ENCODE data around the gene SPAG16.

The SPAG16 gene

GRCh38 chr2:214217599-214217998, 933.3 kb downstream of the SPAG16 start:
- Histone ChIP-seq H3K9me3 (ENCODE audit: control insufficient read depth, low read length) (no peaks in the 10 kb centered on the region), H3K27ac (ENCODE audit: low read depth, low read length, severe bottlenecking) (no peak overlapping the region), H3K4me3 (ENCODE audit: extremely low read depth, insufficient read depth, low read length, poor library complexity, severe bottlenecking) (no peak overlapping the region), H3K4me1 (ENCODE audit: control insufficient read depth, insufficient read depth, low read length, poor library complexity, severe bottlenecking) (no peaks in the 10 kb centered on the region), H3K36me3 (ENCODE audit: control insufficient read depth, insufficient read depth, low read length) (no peaks in the 10 kb centered on the region)
- 71% methylated on average over 1 of the region's 1 CpG; no CpG with 5 or more reads in 1 of the 2 experiments for WGBS, 2 experiments (ENCODE audit: insufficient coverage in 2 of 2)

- no peaks in the 10 kb centered on the region for H3K4me1 ChIP-seq (ENCODE audit: control insufficient read depth, insufficient read depth, low read length, poor library complexity, severe bottlenecking)
- no peaks in the 10 kb centered on the region for H3K36me3 ChIP-seq (ENCODE audit: control insufficient read depth, insufficient read depth, low read length)
- no peaks in the 10 kb centered on the region for H3K9me3 ChIP-seq (ENCODE audit: control insufficient read depth, low read length)
- H3K4me3 ChIP-seq (ENCODE audit: extremely low read depth, insufficient read depth, low read length, poor library complexity, severe bottlenecking) = no peak overlapping the region
- no peak overlapping the region for H3K27ac ChIP-seq (ENCODE audit: low read depth, low read length, severe bottlenecking)
- WGBS, 2 experiments (ENCODE audit: insufficient coverage in 2 of 2) = no CpG with 5 or more reads among the region's 3 CpGs
Measured at GRCh38 chr2:214220251-214220650, 936.0 kb downstream of the SPAG16 start.

GRCh38 chr2:214226061-214226460, 941.8 kb downstream of the SPAG16 start:
- Histone ChIP-seq H3K36me3 (ENCODE audit: control insufficient read depth, insufficient read depth, low read length) (no peaks in the 10 kb centered on the region), H3K4me3 (ENCODE audit: extremely low read depth, insufficient read depth, low read length, poor library complexity, severe bottlenecking) (no peak overlapping the region), H3K27ac (ENCODE audit: low read depth, low read length, severe bottlenecking) (no peak overlapping the region), H3K9me3 (ENCODE audit: control insufficient read depth, low read length) (no peaks in the 10 kb centered on the region), H3K4me1 (ENCODE audit: control insufficient read depth, insufficient read depth, low read length, poor library complexity, severe bottlenecking) (no peaks in the 10 kb centered on the region)
- no CpG with 5 or more reads among the region's 2 CpGs for WGBS, 2 experiments (ENCODE audit: insufficient coverage in 2 of 2)

GRCh38 chr2:214232271-214232670, 948.0 kb downstream of the SPAG16 start:
- Histone ChIP-seq H3K4me3 (ENCODE audit: extremely low read depth, insufficient read depth, low read length, poor library complexity, severe bottlenecking) (no peak overlapping the region), H3K36me3 (ENCODE audit: control insufficient read depth, insufficient read depth, low read length) (no peaks in the 10 kb centered on the region), H3K27ac (ENCODE audit: low read depth, low read length, severe bottlenecking) (no peak overlapping the region), H3K9me3 (ENCODE audit: control insufficient read depth, low read length) (no peaks in the 10 kb centered on the region), H3K4me1 (ENCODE audit: control insufficient read depth, insufficient read depth, low read length, poor library complexity, severe bottlenecking) (no peaks in the 10 kb centered on the region)
- WGBS, 2 experiments (ENCODE audit: insufficient coverage in 2 of 2) = no CpG with 5 or more reads among the region's 2 CpGs

- Histone ChIP-seq H3K27ac (ENCODE audit: low read depth, low read length, severe bottlenecking) (no peak overlapping the region), H3K4me3 (ENCODE audit: extremely low read depth, insufficient read depth, low read length, poor library complexity, severe bottlenecking) (no peak overlapping the region)
Measured at GRCh38 chr2:214233164-214233563, 948.9 kb downstream of the SPAG16 start.

GRCh38 chr2:214242797-214243196, 958.5 kb downstream of the SPAG16 start:
- Histone ChIP-seq H3K36me3 (ENCODE audit: control insufficient read depth, insufficient read depth, low read length) (no peaks in the 10 kb centered on the region), H3K4me3 (ENCODE audit: extremely low read depth, insufficient read depth, low read length, poor library complexity, severe bottlenecking) (no peak overlapping the region), H3K27ac (ENCODE audit: low read depth, low read length, severe bottlenecking) (no peak overlapping the region), H3K4me1 (ENCODE audit: control insufficient read depth, insufficient read depth, low read length, poor library complexity, severe bottlenecking) (no peaks in the 10 kb centered on the region), H3K9me3 (ENCODE audit: control insufficient read depth, low read length) (no peaks in the 10 kb centered on the region)
- WGBS, 2 experiments (ENCODE audit: insufficient coverage in 2 of 2) = no CpG with 5 or more reads among the region's 1 CpG

More at GRCh38 chr2:214233164-214233563, 948.9 kb downstream of the SPAG16 start:
- Histone ChIP-seq H3K9me3 (ENCODE audit: control insufficient read depth, low read length) (no peaks in the 10 kb centered on the region), H3K36me3 (ENCODE audit: control insufficient read depth, insufficient read depth, low read length) (no peaks in the 10 kb centered on the region), H3K4me1 (ENCODE audit: control insufficient read depth, insufficient read depth, low read length, poor library complexity, severe bottlenecking) (no peaks in the 10 kb centered on the region)

- H3K9me3 ChIP-seq (ENCODE audit: control insufficient read depth, low read length) = no peaks in the 10 kb centered on the region
- no peak overlapping the region for H3K4me3 ChIP-seq (ENCODE audit: extremely low read depth, insufficient read depth, low read length, poor library complexity, severe bottlenecking)
- no peaks in the 10 kb centered on the region for H3K36me3 ChIP-seq (ENCODE audit: control insufficient read depth, insufficient read depth, low read length)
- no CpG with 5 or more reads among the region's 1 CpG for WGBS, 2 experiments (ENCODE audit: insufficient coverage in 2 of 2)
- H3K27ac ChIP-seq (ENCODE audit: low read depth, low read length, severe bottlenecking) = no peak overlapping the region
- H3K4me1 ChIP-seq (ENCODE audit: control insufficient read depth, insufficient read depth, low read length, poor library complexity, severe bottlenecking) = no peaks in the 10 kb centered on the region
Measured at GRCh38 chr2:214244847-214245246, 960.6 kb downstream of the SPAG16 start.

GRCh38 chr2:214246417-214246816, 962.2 kb downstream of the SPAG16 start:
- Histone ChIP-seq H3K4me1 (ENCODE audit: control insufficient read depth, insufficient read depth, low read length, poor library complexity, severe bottlenecking) (no peaks in the 10 kb centered on the region), H3K36me3 (ENCODE audit: control insufficient read depth, insufficient read depth, low read length) (no peaks in the 10 kb centered on the region), H3K9me3 (ENCODE audit: control insufficient read depth, low read length) (no peaks in the 10 kb centered on the region), H3K27ac (ENCODE audit: low read depth, low read length, severe bottlenecking) (no peak overlapping the region), H3K4me3 (ENCODE audit: extremely low read depth, insufficient read depth, low read length, poor library complexity, severe bottlenecking) (no peak overlapping the region)

GRCh38 chr2:214247531-214247930, 963.3 kb downstream of the SPAG16 start:
- WGBS, 2 experiments (ENCODE audit: insufficient coverage in 2 of 2) = 92 to 94% methylated on average over 1 to 3 of the region's 3 CpGs
- Histone ChIP-seq H3K27ac (ENCODE audit: low read depth, low read length, severe bottlenecking) (no peak overlapping the region), H3K4me3 (ENCODE audit: extremely low read depth, insufficient read depth, low read length, poor library complexity, severe bottlenecking) (no peak overlapping the region), H3K9me3 (ENCODE audit: control insufficient read depth, low read length) (no peaks in the 10 kb centered on the region), H3K4me1 (ENCODE audit: control insufficient read depth, insufficient read depth, low read length, poor library complexity, severe bottlenecking) (no peaks in the 10 kb centered on the region), H3K36me3 (ENCODE audit: control insufficient read depth, insufficient read depth, low read length) (no peaks in the 10 kb centered on the region)

- H3K4me3 ChIP-seq (ENCODE audit: extremely low read depth, insufficient read depth, low read length, poor library complexity, severe bottlenecking) = no peak overlapping the region
- H3K36me3 ChIP-seq (ENCODE audit: control insufficient read depth, insufficient read depth, low read length) = no peaks in the 10 kb centered on the region
- WGBS, 2 experiments (ENCODE audit: insufficient coverage in 2 of 2) = no CpG with 5 or more reads among the region's 1 CpG
- H3K4me1 ChIP-seq (ENCODE audit: control insufficient read depth, insufficient read depth, low read length, poor library complexity, severe bottlenecking) = no peaks in the 10 kb centered on the region
- no peak overlapping the region for H3K27ac ChIP-seq (ENCODE audit: low read depth, low read length, severe bottlenecking)
- H3K9me3 ChIP-seq (ENCODE audit: control insufficient read depth, low read length) = no peaks in the 10 kb centered on the region
Measured at GRCh38 chr2:214255046-214255445, 970.8 kb downstream of the SPAG16 start.

GRCh38 chr2:214261683-214262082, 977.4 kb downstream of the SPAG16 start:
- Histone ChIP-seq H3K4me1 (ENCODE audit: control insufficient read depth, insufficient read depth, low read length, poor library complexity, severe bottlenecking) (no peaks in the 10 kb centered on the region), H3K9me3 (ENCODE audit: control insufficient read depth, low read length) (no peaks in the 10 kb centered on the region), H3K4me3 (ENCODE audit: extremely low read depth, insufficient read depth, low read length, poor library complexity, severe bottlenecking) (no peak overlapping the region), H3K27ac (ENCODE audit: low read depth, low read length, severe bottlenecking) (no peak overlapping the region), H3K36me3 (ENCODE audit: control insufficient read depth, insufficient read depth, low read length) (no peaks in the 10 kb centered on the region)
- WGBS, 2 experiments (ENCODE audit: insufficient coverage in 2 of 2) = no CpG with 5 or more reads among the region's 1 CpG

GRCh38 chr2:214264171-214264570, 979.9 kb downstream of the SPAG16 start:
- Histone ChIP-seq H3K36me3 (ENCODE audit: control insufficient read depth, insufficient read depth, low read length) (no peaks in the 10 kb centered on the region), H3K4me3 (ENCODE audit: extremely low read depth, insufficient read depth, low read length, poor library complexity, severe bottlenecking) (no peak overlapping the region), H3K4me1 (ENCODE audit: control insufficient read depth, insufficient read depth, low read length, poor library complexity, severe bottlenecking) (no peaks in the 10 kb centered on the region), H3K9me3 (ENCODE audit: control insufficient read depth, low read length) (no peaks in the 10 kb centered on the region), H3K27ac (ENCODE audit: low read depth, low read length, severe bottlenecking) (no peak overlapping the region)
- 75 to 83% methylated on average over 1 of the region's 1 CpG for WGBS, 2 experiments (ENCODE audit: insufficient coverage in 2 of 2)
